Right atrium auricular region (tissue), 2 donors: Measurements from ENCODE around the gene CABYR. TPM values are rescaled to one million over a fixed set of nuclear protein-coding genes. Genes with fewer than 3 reads are reported as not detected.

ENCODE experiments used
- DNase-seq: peaks from one replicate; pipeline ENCODE4 v3.0.0-alpha.2; 2019; ENCODE audit warnings: low spot score
- H3K27ac ChIP-seq, 2 donors: fragments of 200-600 bp; sonication (generic); 1 replicate in 1 of 2; 2 replicates in 1 of 2; pipeline ENCODE4 v1.5.1; 2016 to 2019
- H3K27me3 ChIP-seq, 2 donors: fragments of 200-600 bp; sonication (generic); one replicate each; pipeline versions ENCODE4 v1.5.1 to v1.6.0; 2017 to 2019
- H3K36me3 ChIP-seq: fragments of 200-600 bp; sonication (generic); one replicate; pipeline ENCODE4 v1.5.1; 2016
- H3K4me1 ChIP-seq, 2 donors: fragments of 200-600 bp; sonication (generic); one replicate each; pipeline versions ENCODE4 v1.5.1 to v1.6.0; 2017 to 2019
- H3K4me3 ChIP-seq, 2 donors: fragments of 200-600 bp; sonication (generic); 1 replicate in 1 of 2; 2 replicates in 1 of 2; pipeline ENCODE4 v1.5.1; 2017 to 2019; ENCODE audit warnings: mild to moderate bottlenecking in 1 of 2, moderate library complexity in 1 of 2
- H3K9me3 ChIP-seq, 2 donors: fragments of 200-600 bp; sonication (generic); one replicate each; pipeline ENCODE4 v1.5.1; 2019
- total RNA-seq, 2 donors: library from RNA; depleted of rRNA; stranded (reverse); fragments of >200 nt; gene quantifications; one replicate each; pipeline ENCODE4 v1.1.0, GENCODE V29; 2016
- TF ChIP-seq, protein P1 (sequence below), 2 donors: fragments of 200-600 bp; sonication (generic); IDR thresholded peaks; one replicate each; pipeline ENCODE4 v1.5.1; 2019; ENCODE audit warnings: antibody characterized with exemption in 2 of 2

Gene CABYR
- total RNA-seq, 2 donors from 2014 or later, result 0.41 to 0.67 TPM

DNA sequence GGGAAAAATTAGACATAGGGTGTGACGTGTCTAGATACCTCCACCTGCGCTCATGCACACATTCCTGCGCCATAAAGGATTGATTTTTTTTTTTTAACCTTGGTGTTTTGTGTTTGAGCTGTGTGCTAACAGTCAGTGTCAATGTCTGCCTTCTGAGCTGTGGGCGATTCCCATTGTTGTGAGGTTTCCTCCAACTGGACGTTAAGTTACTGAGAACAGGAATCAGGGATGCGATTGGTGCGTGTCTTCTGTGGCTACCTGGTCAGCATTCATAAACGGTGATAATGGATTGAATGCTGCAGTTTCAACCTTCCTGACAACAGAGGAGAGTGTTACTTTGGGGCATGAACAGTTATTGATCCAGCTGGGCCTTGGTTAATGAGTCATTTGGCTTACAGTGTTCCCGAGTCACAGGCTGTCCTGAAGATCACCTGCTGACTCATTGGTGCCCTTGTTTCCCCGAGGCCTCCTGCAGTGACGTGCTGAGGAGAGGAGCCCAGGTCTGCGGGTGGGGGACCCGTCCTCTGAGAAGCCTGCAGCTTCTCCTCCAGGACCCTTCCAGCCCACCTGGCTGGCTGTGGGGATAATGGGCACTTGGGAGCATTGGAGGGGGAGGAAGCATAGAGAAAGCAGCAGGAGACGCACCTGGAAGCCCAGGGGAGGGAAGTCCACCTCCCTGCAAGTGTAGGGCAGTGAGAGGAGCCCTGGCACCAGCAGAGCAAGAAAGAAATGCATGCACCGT, 25.8 kb upstream of the CABYR start:
- Histone ChIP-seq H3K27ac (no peak overlapping the region), H3K9me3 (no peaks in the 10 kb centered on the region), H3K36me3 (no peaks in the 10 kb centered on the region), H3K4me3 (no peak overlapping the region), H3K4me1 (no peaks in the 10 kb centered on the region), H3K27me3 (no peaks in the 10 kb centered on the region)
- TF ChIP-seq, protein P1, sequence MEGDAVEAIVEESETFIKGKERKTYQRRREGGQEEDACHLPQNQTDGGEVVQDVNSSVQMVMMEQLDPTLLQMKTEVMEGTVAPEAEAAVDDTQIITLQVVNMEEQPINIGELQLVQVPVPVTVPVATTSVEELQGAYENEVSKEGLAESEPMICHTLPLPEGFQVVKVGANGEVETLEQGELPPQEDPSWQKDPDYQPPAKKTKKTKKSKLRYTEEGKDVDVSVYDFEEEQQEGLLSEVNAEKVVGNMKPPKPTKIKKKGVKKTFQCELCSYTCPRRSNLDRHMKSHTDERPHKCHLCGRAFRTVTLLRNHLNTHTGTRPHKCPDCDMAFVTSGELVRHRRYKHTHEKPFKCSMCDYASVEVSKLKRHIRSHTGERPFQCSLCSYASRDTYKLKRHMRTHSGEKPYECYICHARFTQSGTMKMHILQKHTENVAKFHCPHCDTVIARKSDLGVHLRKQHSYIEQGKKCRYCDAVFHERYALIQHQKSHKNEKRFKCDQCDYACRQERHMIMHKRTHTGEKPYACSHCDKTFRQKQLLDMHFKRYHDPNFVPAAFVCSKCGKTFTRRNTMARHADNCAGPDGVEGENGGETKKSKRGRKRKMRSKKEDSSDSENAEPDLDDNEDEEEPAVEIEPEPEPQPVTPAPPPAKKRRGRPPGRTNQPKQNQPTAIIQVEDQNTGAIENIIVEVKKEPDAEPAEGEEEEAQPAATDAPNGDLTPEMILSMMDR (IDR thresholded peaks at IDR 0.05), result no peak
- no peak for DNase-seq

DNA sequence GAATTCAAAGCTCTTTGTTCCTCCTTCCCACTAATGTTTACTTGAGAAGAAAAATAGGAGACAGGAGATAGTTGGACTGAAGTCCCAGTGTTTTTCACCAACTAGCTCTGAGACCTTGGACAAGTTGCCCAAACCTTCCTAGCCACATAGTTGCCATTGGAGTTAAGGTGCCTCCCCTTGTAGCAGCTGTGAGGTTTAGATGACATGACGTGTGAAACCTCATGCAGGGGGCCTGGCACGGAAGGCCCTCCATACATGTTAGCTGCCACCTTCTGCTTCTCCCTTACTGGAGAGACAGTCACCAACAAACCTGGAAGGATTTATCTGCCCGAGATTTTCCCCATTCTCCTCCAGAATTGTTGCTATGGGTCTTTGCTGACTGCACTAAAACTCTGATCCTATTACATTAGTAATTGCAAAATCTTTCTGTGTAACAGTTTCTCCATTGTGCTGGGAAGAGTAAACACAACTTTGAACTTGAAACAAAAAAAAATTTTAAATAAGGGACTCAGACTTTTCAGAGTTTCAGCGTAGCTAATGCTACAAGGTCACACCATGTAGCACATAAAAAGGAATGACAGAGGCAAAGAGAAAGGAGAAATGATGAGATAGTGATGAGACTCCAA, 23.8 kb upstream of the CABYR start:
- no peak for DNase-seq
- Histone ChIP-seq H3K9me3 (no peaks in the 10 kb centered on the region), H3K4me1 (no peaks in the 10 kb centered on the region), H3K27me3 (no peaks in the 10 kb centered on the region), H3K27ac (no peak overlapping the region), H3K4me3 (no peak overlapping the region), H3K36me3 (no peaks in the 10 kb centered on the region)
- TF ChIP-seq, protein P1 (IDR thresholded peaks at IDR 0.05), result no peak

DNA sequence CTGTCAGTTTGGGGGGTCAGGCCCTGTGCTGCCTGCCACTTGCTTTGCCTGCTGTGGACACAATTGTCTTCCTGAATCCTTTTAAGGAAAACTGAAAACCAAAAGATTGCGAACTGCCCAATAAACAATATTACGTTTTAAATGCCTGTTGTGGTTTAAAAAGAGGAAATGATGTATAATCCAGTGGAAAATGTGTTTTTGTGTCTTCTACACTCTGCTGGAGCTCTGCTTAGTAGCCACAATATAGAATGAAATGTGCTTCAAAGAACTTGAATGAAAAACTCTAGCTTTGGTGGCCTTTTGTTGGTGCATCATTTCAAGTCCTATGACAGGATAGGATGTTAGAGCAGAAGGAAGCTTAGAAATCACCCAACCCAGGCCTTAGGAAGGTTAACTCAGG, 23.2 kb upstream of the CABYR start:
- Histone ChIP-seq H3K27ac (no peak overlapping the region), H3K36me3 (no peaks in the 10 kb centered on the region), H3K27me3 (no peaks in the 10 kb centered on the region), H3K9me3 (no peaks in the 10 kb centered on the region), H3K4me3 (no peak overlapping the region), H3K4me1 (no peaks in the 10 kb centered on the region)
- no peak for DNase-seq
- TF ChIP-seq, protein P1 (IDR thresholded peaks at IDR 0.05), result no peak

DNA sequence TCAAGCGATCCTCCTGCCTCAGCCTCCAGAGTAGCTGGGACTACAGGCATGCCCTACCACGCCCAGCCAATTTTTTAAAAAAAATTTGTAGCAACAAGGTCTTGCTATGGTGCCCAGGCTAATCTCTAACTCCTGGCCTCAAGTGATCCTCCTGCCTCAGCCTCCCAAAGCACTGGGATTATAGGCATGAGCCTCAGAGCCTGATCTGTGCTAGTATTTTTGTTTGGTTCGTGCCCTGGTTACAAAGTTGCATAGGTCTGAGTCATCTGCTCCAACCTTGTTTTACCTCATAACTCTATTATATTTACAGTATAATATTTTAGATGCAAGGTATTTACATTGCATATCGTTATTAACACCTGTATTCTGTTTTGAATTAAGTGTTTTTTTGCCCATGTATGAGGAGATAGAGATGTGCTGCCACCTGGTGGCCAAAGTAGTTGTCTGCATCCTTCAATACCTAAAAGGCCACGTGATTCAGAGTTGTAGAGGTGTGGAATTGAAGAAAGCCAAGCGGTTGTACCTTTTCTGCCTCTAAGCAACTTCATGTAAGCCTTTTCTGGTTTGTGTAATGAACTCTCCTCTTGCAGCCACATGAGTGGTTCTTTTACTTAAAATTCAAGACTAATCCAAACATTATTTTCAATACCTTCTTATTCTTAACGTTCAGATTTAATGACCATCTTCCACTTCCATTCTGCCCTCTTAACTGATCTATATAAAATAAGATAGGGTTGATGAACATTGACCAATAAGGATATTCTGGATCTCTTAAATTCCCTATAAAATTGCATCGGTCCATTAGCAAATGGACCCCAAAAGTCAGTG, 19.9 kb upstream of the CABYR start:
- H3K36me3 ChIP-seq, result no peaks in the 10 kb centered on the region
- H3K4me3 ChIP-seq, result no peak overlapping the region
- H3K27ac ChIP-seq, result no peak overlapping the region
- DNase-seq, result peak; percentile 80
- H3K4me1 ChIP-seq, result no peaks in the 10 kb centered on the region
- H3K27me3 ChIP-seq, result no peaks in the 10 kb centered on the region
- no peaks in the 10 kb centered on the region for H3K9me3 ChIP-seq
- TF ChIP-seq, protein P1 (IDR thresholded peaks at IDR 0.05), result peak; percentile 54 to 94

DNA sequence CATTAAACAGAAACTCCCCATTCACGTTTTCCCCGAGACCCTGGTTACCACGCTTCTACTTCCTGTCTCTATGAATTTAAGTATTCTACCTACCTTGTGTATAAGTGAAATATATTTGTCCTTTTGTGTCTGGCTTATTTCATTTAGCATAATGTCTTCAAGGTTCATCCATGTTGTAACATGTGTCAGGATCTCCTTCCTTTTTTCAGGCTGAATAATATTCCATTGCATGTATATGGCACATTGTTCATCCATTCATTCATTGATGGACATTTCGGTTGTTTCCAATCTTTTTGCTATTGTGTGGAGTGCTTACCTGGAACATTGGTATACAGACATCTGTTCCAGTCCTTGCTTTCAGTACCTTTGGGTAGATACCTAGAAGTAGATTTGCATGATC, 18.2 kb upstream of the CABYR start:
- TF ChIP-seq, protein P1 (IDR thresholded peaks at IDR 0.05), result no peak
- DNase-seq, result no peak
- H3K27me3 ChIP-seq, result no peaks in the 10 kb centered on the region
- no peaks in the 10 kb centered on the region for H3K4me1 ChIP-seq
- no peaks in the 10 kb centered on the region for H3K9me3 ChIP-seq
- H3K27ac ChIP-seq, result no peak overlapping the region
- no peaks in the 10 kb centered on the region for H3K36me3 ChIP-seq
- H3K4me3 ChIP-seq, result no peak overlapping the region
